GM10847 (cell line): ENCODE results near the gene MRPL47.

Experiments
- POLR2A ChIP-seq: IDR thresholded peaks from 2 replicates; pipeline ENCODE4 v1.6.1; 2011; ENCODE audit not compliant: insufficient read length; ENCODE audit errors: extremely low read depth

Gene MRPL47

GRCh38 chr3:179604321-179605078 is at the start of gene MRPL47, which contains the start of gene NDUFB5:
Gene MRPL47, minus strand, starts transcription at chr3:179604638. Its CDS starts 14 bp downstream, at chr3:179604624.
Gene NDUFB5, plus strand, starts transcription at chr3:179604794. Its CDS starts 22 bp downstream, at chr3:179604816.
- peak; percentile 62 for TF ChIP-seq POLR2A

GRCh38 chr3:179653096-179653797 is 48.8 kb upstream of the MRPL47 start:
- peak; percentile 2 for TF ChIP-seq POLR2A

- TF ChIP-seq POLR2A: peak; percentile 26
These were observed 48.1 kb upstream of the MRPL47 start, which contains the start of gene USP13 for GRCh38 chr3:179652447-179653095. Gene USP13, plus strand, starts transcription at chr3:179653040. Its CDS starts 186 bp downstream, at chr3:179653226.

- no peak for TF ChIP-seq POLR2A
These were observed 47.4 kb upstream of the MRPL47 start for GRCh38 chr3:179651687-179652446.

- TF ChIP-seq POLR2A: no peak
These were observed 41.7 kb upstream of the MRPL47 start for GRCh38 chr3:179646177-179646576.

GRCh38 chr3:179642871-179643270 is 38.4 kb upstream of the MRPL47 start:
- TF ChIP-seq POLR2A: no peak

- no peak for TF ChIP-seq POLR2A
These were observed 36.0 kb upstream of the MRPL47 start for GRCh38 chr3:179640469-179640868.

- TF ChIP-seq POLR2A: no peak
These were observed 26.5 kb upstream of the MRPL47 start for GRCh38 chr3:179630753-179631451.

GRCh38 chr3:179624451-179624850 is 20.0 kb upstream of the MRPL47 start:
- no peak for TF ChIP-seq POLR2A

GRCh38 chr3:179622023-179622422 is 17.6 kb upstream of the MRPL47 start:
- TF ChIP-seq POLR2A: no peak

- no peak for TF ChIP-seq POLR2A
These were observed 11.2 kb upstream of the MRPL47 start for GRCh38 chr3:179615458-179616173.

- TF ChIP-seq POLR2A: no peak
These were observed 9.4 kb upstream of the MRPL47 start for GRCh38 chr3:179613807-179614206.

- no peak for TF ChIP-seq POLR2A
These were observed 5.6 kb upstream of the MRPL47 start for GRCh38 chr3:179610066-179610465.
